ENCODE measurements around the gene PDGFD.

- TF ChIP-seq YY1 (IDR thresholded peaks at IDR 0.05; ENCODE audit: low read depth) (no peak), RAD21 (IDR thresholded peaks at IDR 0.05; ENCODE audit: low read length) (no peak), FOXM1 (IDR thresholded peaks at IDR 0.05; ENCODE audit: low read depth) (no peak)
- TF ChIP-seq, protein P1, sequence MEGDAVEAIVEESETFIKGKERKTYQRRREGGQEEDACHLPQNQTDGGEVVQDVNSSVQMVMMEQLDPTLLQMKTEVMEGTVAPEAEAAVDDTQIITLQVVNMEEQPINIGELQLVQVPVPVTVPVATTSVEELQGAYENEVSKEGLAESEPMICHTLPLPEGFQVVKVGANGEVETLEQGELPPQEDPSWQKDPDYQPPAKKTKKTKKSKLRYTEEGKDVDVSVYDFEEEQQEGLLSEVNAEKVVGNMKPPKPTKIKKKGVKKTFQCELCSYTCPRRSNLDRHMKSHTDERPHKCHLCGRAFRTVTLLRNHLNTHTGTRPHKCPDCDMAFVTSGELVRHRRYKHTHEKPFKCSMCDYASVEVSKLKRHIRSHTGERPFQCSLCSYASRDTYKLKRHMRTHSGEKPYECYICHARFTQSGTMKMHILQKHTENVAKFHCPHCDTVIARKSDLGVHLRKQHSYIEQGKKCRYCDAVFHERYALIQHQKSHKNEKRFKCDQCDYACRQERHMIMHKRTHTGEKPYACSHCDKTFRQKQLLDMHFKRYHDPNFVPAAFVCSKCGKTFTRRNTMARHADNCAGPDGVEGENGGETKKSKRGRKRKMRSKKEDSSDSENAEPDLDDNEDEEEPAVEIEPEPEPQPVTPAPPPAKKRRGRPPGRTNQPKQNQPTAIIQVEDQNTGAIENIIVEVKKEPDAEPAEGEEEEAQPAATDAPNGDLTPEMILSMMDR (IDR thresholded peaks at IDR 0.05), result no peak
Observed at GRCh38 chr11:103993507-103993906, 170.4 kb downstream of the PDGFD start.
